Gastrocnemius medialis (tissue), 4 donors: ENCODE measurements around the gene CMC1. TPM values are rescaled to one million over a fixed set of nuclear protein-coding genes. Genes with fewer than 3 reads are reported as not detected.
A peak's percentile ranks its signal among the peaks of the same experiment; 100 is the strongest.

Experiments
- ATAC-seq, 2 donors: fragments of 150-250 bp; one replicate each; pipeline ENCODE4 v1.9.1; 2016
- DNase-seq, 2 donors: peaks; one replicate each; pipeline ENCODE4 v3.0.0-alpha.2; 2019
- H3K27ac ChIP-seq, 4 donors: fragments of 200-600 bp; sonication (generic); 1 replicate in 1 of 4; 2 replicates in 3 of 4; pipeline ENCODE4 v1.5.1; 2016 to 2018; ENCODE audit warnings: mild to moderate bottlenecking in 2 of 4, moderate library complexity in 1 of 4
- H3K27me3 ChIP-seq, 3 donors: fragments of 200-600 bp; sonication (generic) in 2 of 3; 1 replicate in 1 of 3; 2 replicates in 2 of 3; pipeline versions ENCODE4 v1.5.1 to v1.6.0; 2016 to 2019; ENCODE audit warnings: mild to moderate bottlenecking in 1 of 3, moderate library complexity in 1 of 3
- H3K36me3 ChIP-seq, 2 donors: fragments of 200-600 bp; sonication (generic) in 1 of 2; one replicate each; pipeline ENCODE4 v1.5.1; 2017 to 2018
- H3K4me1 ChIP-seq, 2 donors: fragments of 200-600 bp; sonication (generic) in 1 of 2; one replicate each; pipeline ENCODE4 v1.5.1; 2016 to 2017; ENCODE audit warnings: mild to moderate bottlenecking in 2 of 2
- H3K4me3 ChIP-seq, 4 donors: fragments of 200-600 bp; sonication (generic) in 3 of 4; 1 replicate in 1 of 4; 2 replicates in 3 of 4; pipeline ENCODE4 v1.5.1; 2016 to 2019; ENCODE audit warnings: mild to moderate bottlenecking in 2 of 4
- H3K9me3 ChIP-seq, 3 donors: fragments of 200-600 bp; sonication (generic) in 2 of 3; 1 replicate in 1 of 3; 2 replicates in 2 of 3; pipeline ENCODE4 v1.5.1; 2016 to 2019
- CTCF ChIP-seq, 5 experiments: fragments of 450-650 bp in 3 of 5; fragments of 200-600 bp in 2 of 5; sonication (generic) in 2 of 5; IDR thresholded peaks in 4 of 5; conservative IDR thresholded peaks in 1 of 5; 1 replicate in 4 of 5; 2 replicates in 1 of 5; pipeline ENCODE4 v1.5.1; 2016 to 2019; ENCODE audit warnings: antibody characterized with exemption in 5 of 5, mild to moderate bottlenecking in 3 of 5, moderate library complexity in 3 of 5
- POLR2A ChIP-seq, 2 donors: fragments of 450-650 bp; IDR thresholded peaks; one replicate each; pipeline ENCODE4 v1.6.1; 2017; ENCODE audit warnings: antibody characterized with exemption in 2 of 2, mild to moderate bottlenecking in 2 of 2, moderate library complexity in 2 of 2
- in situ Hi-C, 4 donors: fragments of 200-750 bp; cut with MboI; loops; one replicate each; pipeline versions ENCODE4 v1.15.0 to v1.8.0; 2017; ENCODE audit warnings: low sequenced_read_pairs in 4 of 4
- intact Hi-C: fragments of 100-400 bp; cut with DNase I; formaldehyde crosslinking; loops from one replicate; pipeline ENCODE4 v1.15.1; 2023; ENCODE audit warnings: low total_unique reads
- total RNA-seq, 4 donors: library from RNA; depleted of rRNA; stranded (reverse); fragments of >200 nt; gene quantifications; one replicate each; pipeline versions ENCODE4 v1.1.0 to v1.2.3, GENCODE V29; 2016

The CMC1 gene
- total RNA-seq, 4 donors from 2014 or later: 2.7 to 27.6 (median 18.4) TPM

GRCh38 chr3:28278918-28279317, 37.5 kb downstream of the CMC1 start:
- TF ChIP-seq POLR2A (IDR thresholded peaks at IDR 0.05) (no peak), CTCF (IDR thresholded peaks at IDR 0.05 in 4 of 5, conservative IDR thresholded peaks at IDR 0.05 in 1 of 5) (no peak)
- Histone ChIP-seq H3K4me3 (no peak overlapping the region), H3K36me3 (peaks cover 0 to 6% of the 10 kb centered on the region in 2 donors), H3K9me3 (no peaks in the 10 kb centered on the region), H3K27me3 (no peaks in the 10 kb centered on the region), H3K27ac (no peak overlapping the region), H3K4me1 (no peaks in the 10 kb centered on the region)
- DNase-seq (no peak), ATAC-seq (no peak)
- intact Hi-C loops (no loop called here), in situ Hi-C loops (no loop called here)

- intact Hi-C loops: no loop called here
- ATAC-seq (no peak), DNase-seq (no peak)
- TF ChIP-seq POLR2A (IDR thresholded peaks at IDR 0.05) (no peak), CTCF (IDR thresholded peaks at IDR 0.05 in 4 of 5, conservative IDR thresholded peaks at IDR 0.05 in 1 of 5) (no peak)
- Histone ChIP-seq H3K27me3 (no peaks in the 10 kb centered on the region), H3K36me3 (peaks cover 0 to 5% of the 10 kb centered on the region in 2 donors), H3K27ac (no peak overlapping the region), H3K9me3 (no peaks in the 10 kb centered on the region), H3K4me1 (peaks cover 0 to 3% of the 10 kb centered on the region in 2 donors), H3K4me3 (no peak overlapping the region)
- in situ Hi-C loops: no loop called here
Observed at GRCh38 chr3:28279770-28280169, 38.4 kb downstream of the CMC1 start.

- Histone ChIP-seq H3K9me3 (no peaks in the 10 kb centered on the region), H3K27me3 (no peaks in the 10 kb centered on the region), H3K4me1 (peaks cover 0 to 3% of the 10 kb centered on the region in 2 donors), H3K4me3 (no peak overlapping the region), H3K36me3 (no peaks in the 10 kb centered on the region), H3K27ac (no peak overlapping the region)
- DNase-seq (no peak), ATAC-seq (no peak)
- in situ Hi-C loops: no loop called here
- TF ChIP-seq POLR2A (IDR thresholded peaks at IDR 0.05) (no peak), CTCF (IDR thresholded peaks at IDR 0.05 in 4 of 5, conservative IDR thresholded peaks at IDR 0.05 in 1 of 5) (no peak)
- intact Hi-C loops: no loop called here
Observed at GRCh38 chr3:28280781-28281180, 39.4 kb downstream of the CMC1 start.

- intact Hi-C loops: loop anchor here (2.0 kb wide), 1 partner anchor 574 kb away; no protein-coding TSS in a partner anchor
Observed at GRCh38 chr3:28286595-28286994, 45.2 kb downstream of the CMC1 start.

More at GRCh38 chr3:28286595-28286994, 45.2 kb downstream of the CMC1 start:
- Histone ChIP-seq H3K27me3 (no peaks in the 10 kb centered on the region), H3K4me3 (no peak overlapping the region), H3K36me3 (no peaks in the 10 kb centered on the region), H3K27ac (no peak overlapping the region), H3K4me1 (peaks cover 0 to 3% of the 10 kb centered on the region in 2 donors), H3K9me3 (no peaks in the 10 kb centered on the region)
- in situ Hi-C loops: no loop called here
- ATAC-seq (peak; percentile 62 to 66), DNase-seq (no peak)
- no peak for TF ChIP-seq POLR2A (IDR thresholded peaks at IDR 0.05)
- TF ChIP-seq CTCF (IDR thresholded peaks at IDR 0.05 in 4 of 5, conservative IDR thresholded peaks at IDR 0.05 in 1 of 5): peak in 4 of 5 experiments; percentile 31 to 52 (median 38)
